PC-9 (cell line): ENCODE data around the gene SLC35F3. TPM values are rescaled to one million over a fixed set of nuclear protein-coding genes. Genes with fewer than 3 reads are reported as not detected.

Experiments used
- BruUV-seq: library from RNA; stranded (reverse); fragments of 400-500 nt; replicated peaks from 2 replicates; lab custom pipeline; 2021; lab: Mats Ljungman, UMichigan
- CTCF ChIA-PET: fragments of 300-600 bp; sonication (Branson Sonifier 250); formaldehyde crosslinking; loops from one replicate; lab custom pipeline; 2022; ENCODE audit warnings: antibody characterized with exemption; lab: Charles Lee
- POLR2A ChIA-PET: fragments of 300-600 bp; sonication (Branson Sonifier 250); formaldehyde crosslinking; loops from one replicate; lab custom pipeline; 2022; ENCODE audit warnings: antibody characterized with exemption; ENCODE audit not compliant: unreplicated experiment; lab: Charles Lee
- DNase-seq, 2 experiments: peaks; one replicate each; pipeline versions ENCODE4 v3.0.0 to v3.0.0-alpha.2; 2015 to 2022; ENCODE audit warnings: mixed read lengths in 1 of 2
- H2AFZ ChIP-seq: fragments of 200-600 bp; sonication (generic); 2 replicates; pipeline ENCODE4 v1.8.1; 2017; ENCODE audit warnings: antibody characterized with exemption
- H3F3A ChIP-seq: fragments of 200-600 bp; sonication (generic); 2 replicates; pipeline ENCODE4 v1.8.1; 2017; ENCODE audit warnings: antibody characterized with exemption, mild to moderate bottlenecking, low read depth; ENCODE audit not compliant: insufficient read depth
- H3K27ac ChIP-seq: fragments of 200-600 bp; sonication (generic); 2 replicates; pipeline ENCODE4 v1.6.1; 2016; ENCODE audit warnings: mixed run types
- H3K27me3 ChIP-seq: fragments of 200-600 bp; sonication (generic); 2 replicates; pipeline ENCODE4 v1.6.1; 2016; ENCODE audit warnings: low read depth, mixed run types; ENCODE audit not compliant: insufficient read depth
- H3K36me3 ChIP-seq: fragments of 200-600 bp; sonication (generic); 2 replicates; pipeline ENCODE4 v1.6.1; 2016; ENCODE audit warnings: low read depth, mixed run types
- H3K4me1 ChIP-seq: fragments of 200-600 bp; sonication (generic); replicated peaks from 2 replicates; pipeline ENCODE4 v1.6.1; 2016; ENCODE audit warnings: mixed run types; ENCODE audit not compliant: insufficient read depth
- H3K4me2 ChIP-seq: fragments of 200-600 bp; sonication (generic); 2 replicates; pipeline ENCODE4 v1.6.1; 2017; ENCODE audit warnings: mixed run types
- H3K4me3 ChIP-seq: fragments of 200-600 bp; sonication (generic); 2 replicates; pipeline ENCODE4 v1.6.1; 2016; ENCODE audit warnings: mixed run types
- H3K79me2 ChIP-seq: fragments of 200-600 bp; sonication (generic); 2 replicates; pipeline ENCODE4 v1.6.1; 2017; ENCODE audit warnings: low read depth, mixed run types
- H3K9me2 ChIP-seq: fragments of 200-600 bp; sonication (generic); 2 replicates; pipeline ENCODE4 v1.8.1; 2017; ENCODE audit warnings: mild to moderate bottlenecking; ENCODE audit not compliant: insufficient read depth
- H3K9me3 ChIP-seq: fragments of 200-600 bp; sonication (generic); 2 replicates; pipeline ENCODE4 v1.8.1; 2016; ENCODE audit warnings: low read depth; ENCODE audit not compliant: insufficient read depth
- H4K20me1 ChIP-seq: fragments of 200-600 bp; sonication (generic); 2 replicates; pipeline ENCODE4 v1.8.1; 2017; ENCODE audit not compliant: insufficient read depth
- CTCF ChIP-seq: fragments of 200-600 bp; sonication (generic); conservative IDR thresholded peaks from 2 replicates; pipeline ENCODE4 v1.6.1; 2017; ENCODE audit warnings: mixed run types, antibody characterized with exemption, mild to moderate bottlenecking, moderate library complexity
- EZH2 ChIP-seq: fragments of 200-600 bp; sonication (generic); IDR thresholded peaks from 2 replicates; pipeline ENCODE4 v1.8.0; 2017; ENCODE audit warnings: antibody characterized with exemption, low read depth
- intact Hi-C: fragments of 100-400 bp; cut with micrococcal nuclease; formaldehyde crosslinking; loops from one replicate; pipeline ENCODE4 v1.10.0; 2022; ENCODE audit not compliant: unreplicated experiment
- total RNA-seq: library from RNA; stranded (reverse); gene quantifications from 2 replicates; pipeline ENCODE4 v1.2.3, GENCODE V29; 2021

SLC35F3 gene
- total RNA-seq, 1 experiment from 2014 or later, result 6.1 TPM

GRCh38 chr1:234292548-234292947, 388.1 kb downstream of the SLC35F3 start:
- CTCF ChIA-PET, result no interaction called here
- intact Hi-C loops, result no loop called here
- no TSS peak for BruUV-seq
- POLR2A ChIA-PET, result no interaction called here
- Histone ChIP-seq H3K79me2 (no peaks in the 10 kb centered on the region), H3K36me3 (no peaks in the 10 kb centered on the region), H3F3A (no peaks in the 10 kb centered on the region), H3K4me2 (no peak overlapping the region), H3K4me3 (no peak overlapping the region), H3K27ac (no peak overlapping the region), H4K20me1 (no peaks in the 10 kb centered on the region), H2AFZ (no peak overlapping the region), H3K9me2 (no peaks in the 10 kb centered on the region), H3K27me3 (no peaks in the 10 kb centered on the region), H3K4me1 (no peaks in the 10 kb centered on the region), H3K9me3 (no peaks in the 10 kb centered on the region)
- DNase-seq, result no peak
- no peak for TF ChIP-seq EZH2
- no peak for TF ChIP-seq CTCF

GRCh38 chr1:234294109-234294817, 389.8 kb downstream of the SLC35F3 start:
- Histone ChIP-seq H3K9me3 (no peaks in the 10 kb centered on the region), H3K9me2 (no peaks in the 10 kb centered on the region), H3K4me2 (no peak overlapping the region), H3F3A (no peaks in the 10 kb centered on the region), H2AFZ (no peak overlapping the region), H3K36me3 (no peaks in the 10 kb centered on the region), H3K4me1 (no peaks in the 10 kb centered on the region), H3K27me3 (no peaks in the 10 kb centered on the region), H3K4me3 (no peak overlapping the region), H3K79me2 (no peaks in the 10 kb centered on the region), H4K20me1 (no peaks in the 10 kb centered on the region), H3K27ac (no peak overlapping the region)
- TF ChIP-seq CTCF, result no peak
- TF ChIP-seq EZH2, result no peak
- DNase-seq, result no peak
- no TSS peak for BruUV-seq
- CTCF ChIA-PET, result no interaction called here
- intact Hi-C loops, result no loop called here
- POLR2A ChIA-PET, result no interaction called here

- no peak overlapping the region for H3K27ac ChIP-seq
- no peak overlapping the region for H3K4me2 ChIP-seq
- H3K79me2 ChIP-seq, result no peaks in the 10 kb centered on the region
- H3K36me3 ChIP-seq, result no peaks in the 10 kb centered on the region
- no peaks in the 10 kb centered on the region for H3K9me3 ChIP-seq
- no peak overlapping the region for H3K4me3 ChIP-seq
- no peak for DNase-seq
- H3F3A ChIP-seq, result no peaks in the 10 kb centered on the region
- H3K27me3 ChIP-seq, result no peaks in the 10 kb centered on the region
- BruUV-seq, result no TSS peak
- ChIA-PET CTCF (no interaction called here), POLR2A (no interaction called here)
- no peak overlapping the region for H2AFZ ChIP-seq
- H3K4me1 ChIP-seq, result no peaks in the 10 kb centered on the region
- intact Hi-C loops, result no loop called here
- no peaks in the 10 kb centered on the region for H4K20me1 ChIP-seq
- no peaks in the 10 kb centered on the region for H3K9me2 ChIP-seq
- TF ChIP-seq EZH2 (no peak), CTCF (no peak)
Measured at GRCh38 chr1:234295068-234295467, 390.6 kb downstream of the SLC35F3 start.
